GM10266 (cell line): ENCODE data around the gene FMO3.

Experiments used
- DNase-seq: peaks from one replicate; pipeline ENCODE4 v3.0.0; 2012; ENCODE audit errors: extremely low spot score
- TF ChIP-seq, protein P1 (sequence below): IDR thresholded peaks from 2 replicates; pipeline ENCODE4 v1.5.1; 2012; ENCODE audit warnings: mild to moderate bottlenecking, low read depth; ENCODE audit not compliant: control insufficient read depth, insufficient read depth; ENCODE audit errors: missing control alignments

Gene FMO3

DNA sequence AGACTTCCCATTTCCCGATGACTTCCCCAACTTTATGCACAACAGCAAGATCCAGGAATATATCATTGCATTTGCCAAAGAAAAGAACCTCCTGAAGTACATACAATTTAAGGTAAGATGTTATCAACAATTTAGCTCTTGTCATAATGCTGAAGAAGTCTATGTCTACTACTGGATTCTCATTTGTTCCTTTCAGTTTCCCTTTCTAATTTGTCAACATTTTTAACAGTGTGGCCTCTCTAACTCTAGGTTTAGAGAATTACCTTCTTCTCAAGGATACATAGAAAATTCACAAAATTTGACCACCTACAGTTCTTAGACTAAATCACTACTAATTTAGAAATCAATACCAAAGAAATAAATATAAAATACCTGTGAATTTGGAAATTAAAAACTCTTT lies 13.2 kb downstream of the FMO3 start:
- DNase-seq: no peak
- TF ChIP-seq, protein P1, sequence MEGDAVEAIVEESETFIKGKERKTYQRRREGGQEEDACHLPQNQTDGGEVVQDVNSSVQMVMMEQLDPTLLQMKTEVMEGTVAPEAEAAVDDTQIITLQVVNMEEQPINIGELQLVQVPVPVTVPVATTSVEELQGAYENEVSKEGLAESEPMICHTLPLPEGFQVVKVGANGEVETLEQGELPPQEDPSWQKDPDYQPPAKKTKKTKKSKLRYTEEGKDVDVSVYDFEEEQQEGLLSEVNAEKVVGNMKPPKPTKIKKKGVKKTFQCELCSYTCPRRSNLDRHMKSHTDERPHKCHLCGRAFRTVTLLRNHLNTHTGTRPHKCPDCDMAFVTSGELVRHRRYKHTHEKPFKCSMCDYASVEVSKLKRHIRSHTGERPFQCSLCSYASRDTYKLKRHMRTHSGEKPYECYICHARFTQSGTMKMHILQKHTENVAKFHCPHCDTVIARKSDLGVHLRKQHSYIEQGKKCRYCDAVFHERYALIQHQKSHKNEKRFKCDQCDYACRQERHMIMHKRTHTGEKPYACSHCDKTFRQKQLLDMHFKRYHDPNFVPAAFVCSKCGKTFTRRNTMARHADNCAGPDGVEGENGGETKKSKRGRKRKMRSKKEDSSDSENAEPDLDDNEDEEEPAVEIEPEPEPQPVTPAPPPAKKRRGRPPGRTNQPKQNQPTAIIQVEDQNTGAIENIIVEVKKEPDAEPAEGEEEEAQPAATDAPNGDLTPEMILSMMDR: no peak

DNA sequence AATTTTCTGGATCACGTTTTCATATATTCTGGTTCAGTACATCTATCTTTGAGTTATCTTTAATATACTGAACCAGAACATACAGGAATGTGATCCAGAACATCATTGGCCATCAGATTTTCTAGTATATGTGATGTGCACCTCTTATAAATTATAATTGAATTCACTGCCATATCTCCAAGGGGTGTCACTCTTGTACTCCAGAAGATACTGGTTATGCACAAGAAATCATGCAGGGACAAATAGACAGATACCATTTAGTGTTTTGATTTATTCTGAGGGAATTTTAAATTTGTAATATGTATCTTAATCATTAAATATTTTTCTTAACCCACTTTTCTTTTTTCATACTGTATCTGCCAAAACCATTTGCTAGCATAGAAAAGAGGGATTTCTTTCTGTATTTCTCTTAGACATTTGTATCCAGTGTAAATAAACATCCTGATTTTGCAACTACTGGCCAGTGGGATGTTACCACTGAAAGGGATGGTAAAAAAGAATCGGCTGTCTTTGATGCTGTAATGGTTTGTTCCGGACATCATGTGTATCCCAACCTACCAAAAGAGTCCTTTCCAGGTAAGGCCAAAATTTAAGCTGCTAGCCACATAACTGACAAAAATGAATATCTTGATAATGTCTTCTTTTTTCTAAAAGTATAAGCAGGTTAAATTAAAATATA lies 16.7 kb downstream of the FMO3 start:
- no peak for DNase-seq
- TF ChIP-seq, protein P1: no peak

DNA sequence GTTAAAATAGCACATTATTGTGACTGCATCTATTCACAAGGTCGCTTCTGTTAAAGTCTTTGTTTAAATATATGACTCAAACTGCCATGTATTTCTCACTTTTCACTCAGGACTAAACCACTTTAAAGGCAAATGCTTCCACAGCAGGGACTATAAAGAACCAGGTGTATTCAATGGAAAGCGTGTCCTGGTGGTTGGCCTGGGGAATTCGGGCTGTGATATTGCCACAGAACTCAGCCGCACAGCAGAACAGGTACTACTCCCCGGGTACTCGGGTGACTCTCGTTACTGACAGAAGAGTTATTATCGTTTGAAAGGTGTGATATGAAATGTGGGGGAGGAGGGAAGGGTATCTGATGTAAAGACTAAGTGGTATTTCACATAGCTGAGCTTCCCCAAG lies 17.3 kb downstream of the FMO3 start:
- no peak for DNase-seq
- TF ChIP-seq, protein P1: no peak

DNA sequence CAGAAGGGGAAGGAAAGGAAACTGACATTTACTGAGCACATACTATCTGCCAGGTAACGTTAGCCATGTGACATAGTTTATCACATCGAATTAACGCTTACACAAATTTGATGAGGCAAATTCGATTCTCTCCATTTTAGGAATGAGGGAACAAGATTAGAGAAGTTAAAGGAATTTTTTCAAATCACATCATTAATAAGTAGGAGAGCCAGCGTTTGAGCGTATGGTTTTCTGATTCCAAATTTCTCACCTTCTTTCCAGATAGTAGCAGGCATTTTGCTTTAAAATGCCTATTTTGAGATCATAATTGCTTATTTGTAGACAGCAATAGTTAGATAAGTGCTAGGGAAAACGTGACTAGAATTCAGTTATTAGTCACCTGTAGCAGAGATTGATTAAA lies 19.3 kb downstream of the FMO3 start:
- no peak for DNase-seq
- TF ChIP-seq, protein P1: no peak

DNA sequence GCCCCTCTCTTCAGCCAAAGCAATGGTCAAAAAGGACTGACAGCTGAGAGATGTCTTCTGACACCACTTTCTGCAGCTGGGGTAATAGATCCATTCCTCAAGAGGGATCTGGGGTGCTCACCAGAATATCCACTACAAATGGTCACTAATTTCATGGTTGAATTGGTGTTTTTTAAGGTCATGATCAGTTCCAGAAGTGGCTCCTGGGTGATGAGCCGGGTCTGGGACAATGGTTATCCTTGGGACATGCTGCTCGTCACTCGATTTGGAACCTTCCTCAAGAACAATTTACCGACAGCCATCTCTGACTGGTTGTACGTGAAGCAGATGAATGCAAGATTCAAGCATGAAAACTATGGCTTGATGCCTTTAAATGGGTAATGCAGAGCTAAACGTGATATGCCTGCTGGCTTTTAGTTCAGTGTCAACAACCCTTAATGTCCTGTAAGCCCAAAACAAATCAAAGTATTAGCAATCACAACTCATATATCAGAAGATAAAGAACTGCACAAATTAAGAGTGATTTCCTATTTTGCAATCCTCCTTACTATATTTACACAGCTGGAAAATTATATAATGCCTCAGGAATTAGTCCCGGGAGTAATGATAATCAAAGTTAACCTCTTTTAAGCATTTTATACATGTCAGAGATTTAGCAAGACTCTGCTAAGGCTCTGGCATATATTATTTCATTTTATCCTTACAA lies 20.1 kb downstream of the FMO3 start:
- TF ChIP-seq, protein P1: no peak
- DNase-seq: no peak

DNA sequence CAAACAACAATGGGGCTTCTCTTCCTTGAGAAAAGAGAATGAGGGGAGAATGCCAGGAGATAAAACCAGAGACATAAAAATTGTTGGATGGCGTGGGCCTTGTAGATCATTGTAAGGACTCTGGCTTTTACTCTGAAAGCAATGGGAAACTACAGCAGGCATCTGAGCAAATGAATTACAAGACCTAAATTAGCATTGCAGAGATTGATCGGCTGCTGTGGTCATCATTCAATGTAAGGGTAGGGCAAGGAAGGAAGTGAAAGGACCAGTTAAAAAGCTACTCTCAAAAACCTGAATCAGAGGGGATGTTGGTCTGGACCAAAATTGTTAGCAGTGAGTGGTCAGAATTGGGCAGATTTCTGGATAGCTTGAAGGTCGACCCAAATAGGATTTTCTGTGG lies 21.4 kb downstream of the FMO3 start:
- TF ChIP-seq, protein P1: no peak
- no peak for DNase-seq

DNA sequence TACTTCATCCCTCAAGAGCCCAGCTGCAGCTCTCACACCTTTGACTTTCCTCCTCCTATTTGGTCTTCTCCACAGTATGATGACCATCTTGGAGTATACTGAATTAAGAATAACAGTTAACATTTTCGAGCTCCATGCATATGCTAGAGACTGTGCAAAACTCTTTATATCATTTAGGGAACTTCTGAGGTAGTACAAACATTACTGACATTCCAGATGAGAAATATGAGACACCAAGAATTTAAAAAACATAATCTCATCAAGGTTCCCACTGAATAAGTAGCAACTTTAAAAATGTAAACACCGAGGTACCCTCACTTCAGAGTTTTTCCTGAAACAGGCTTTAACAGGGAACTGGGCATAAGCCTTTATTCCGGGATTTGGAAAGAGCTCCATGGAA lies 22.7 kb downstream of the FMO3 start:
- TF ChIP-seq, protein P1: no peak
- DNase-seq: no peak
